ENCODE results near the gene RPL38.
A peak's percentile ranks its signal among the peaks of the same experiment; 100 is the strongest.

Gene RPL38

GRCh38 chr17:74203439-74204240, at the start of gene RPL38:
TSS of gene RPL38 (plus strand) at chr17:74203678. CDS start at chr17:74203956, 278 bp downstream.
- DNase-seq = peak; percentile 97

GRCh38 chr17:74153821-74154430, 49.6 kb upstream of the RPL38 start:
- DNase-seq = no peak

GRCh38 chr17:74156878-74157277, 46.6 kb upstream of the RPL38 start:
- no peak for DNase-seq

- no peak for DNase-seq
Observed at GRCh38 chr17:74157366-74157765, 46.1 kb upstream of the RPL38 start.

- DNase-seq = no peak
Observed at GRCh38 chr17:74158761-74159160, 44.7 kb upstream of the RPL38 start.

GRCh38 chr17:74159226-74159840, 44.1 kb upstream of the RPL38 start:
- no peak for DNase-seq

- DNase-seq = no peak
Observed at GRCh38 chr17:74160656-74161502, 42.6 kb upstream of the RPL38 start.

- no peak for DNase-seq
Observed at GRCh38 chr17:74161503-74161875, 42.0 kb upstream of the RPL38 start.

GRCh38 chr17:74163271-74163821, 40.1 kb upstream of the RPL38 start:
- no peak for DNase-seq

GRCh38 chr17:74163836-74164235, 39.6 kb upstream of the RPL38 start:
- DNase-seq = no peak

- no peak for DNase-seq
Observed at GRCh38 chr17:74164446-74165045, 38.9 kb upstream of the RPL38 start.

- no peak for DNase-seq
Observed at GRCh38 chr17:74165797-74166365, 37.6 kb upstream of the RPL38 start.

GRCh38 chr17:74170924-74171323, 32.6 kb upstream of the RPL38 start:
- no peak for DNase-seq

- no peak for DNase-seq
Observed at GRCh38 chr17:74172700-74173099, 30.8 kb upstream of the RPL38 start.

GRCh38 chr17:74176546-74177001, 26.9 kb upstream of the RPL38 start:
- DNase-seq = peak; percentile 54

GRCh38 chr17:74177018-74177450, 26.4 kb upstream of the RPL38 start:
- no peak for DNase-seq

GRCh38 chr17:74179576-74179975, 23.9 kb upstream of the RPL38 start:
- no peak for DNase-seq

- DNase-seq = no peak
Observed at GRCh38 chr17:74180336-74180735, 23.1 kb upstream of the RPL38 start.

GRCh38 chr17:74181341-74181740, 22.1 kb upstream of the RPL38 start:
- DNase-seq = no peak

- no peak for DNase-seq
Observed at GRCh38 chr17:74182041-74182723, 21.3 kb upstream of the RPL38 start.

GRCh38 chr17:74183411-74183810, 20.1 kb upstream of the RPL38 start:
- DNase-seq = no peak
